Frontal cortex (tissue), 4 donors: ENCODE measurements around the gene DARS1. TPM values are rescaled to one million over a fixed set of nuclear protein-coding genes. Genes with fewer than 3 reads are reported as not detected.
"Not testable (repeated sequence)": the region's sequence is repeated elsewhere in the genome, so short reads cannot be mapped to it uniquely, and the experiment has no call there.

ENCODE experiments used
- DNase-seq, 2 donors: peaks; one replicate each; pipeline ENCODE4 v3.0.0; 2012; ENCODE audit warnings: low spot score in 2 of 2
- FAIRE-seq: peaks from 2 replicates; lab custom pipeline; 2012; peaks lifted over from hg19 to GRCh38; lab: Jason Lieb, UNC
- total RNA-seq: library from RNA; depleted of rRNA; stranded (reverse); fragments of >200 nt; gene quantifications from one replicate; pipeline ENCODE4 v1.2.3, GENCODE V29; 2014
- donor health status: control.
- donor health status: control.
- donor health status: control.

DARS1 gene
- total RNA-seq, 1 donor from 2014 or later: 54.6 TPM

GRCh38 chr2:135986507-135986906, 1.1 kb upstream of the DARS1 start:
- no peak for FAIRE-seq

GRCh38 chr2:135985826-135986393, 484 bp upstream of the DARS1 start:
- FAIRE-seq: no peak

More at GRCh38 chr2:135986507-135986906, 1.1 kb upstream of the DARS1 start:
- no peak for DNase-seq

GRCh38 chr2:135984199-135985017, 1.0 kb downstream of the DARS1 start:
- FAIRE-seq: no peak
- no peak for DNase-seq

More at GRCh38 chr2:135985826-135986393, 484 bp upstream of the DARS1 start:
- no peak for DNase-seq

GRCh38 chr2:135980434-135981079, 4.9 kb downstream of the DARS1 start:
- DNase-seq (no peak), FAIRE-seq (no peak)

- no peak for FAIRE-seq
- DNase-seq: no peak
These were observed 9.7 kb downstream of the DARS1 start for GRCh38 chr2:135975702-135976101.

GRCh38 chr2:135974036-135974435, 11.4 kb downstream of the DARS1 start:
- FAIRE-seq: no peak

GRCh38 chr2:135969655-135970387, 15.6 kb downstream of the DARS1 start:
- DNase-seq: no peak
- no peak for FAIRE-seq

More at GRCh38 chr2:135974036-135974435, 11.4 kb downstream of the DARS1 start:
- no peak for DNase-seq

DNA sequence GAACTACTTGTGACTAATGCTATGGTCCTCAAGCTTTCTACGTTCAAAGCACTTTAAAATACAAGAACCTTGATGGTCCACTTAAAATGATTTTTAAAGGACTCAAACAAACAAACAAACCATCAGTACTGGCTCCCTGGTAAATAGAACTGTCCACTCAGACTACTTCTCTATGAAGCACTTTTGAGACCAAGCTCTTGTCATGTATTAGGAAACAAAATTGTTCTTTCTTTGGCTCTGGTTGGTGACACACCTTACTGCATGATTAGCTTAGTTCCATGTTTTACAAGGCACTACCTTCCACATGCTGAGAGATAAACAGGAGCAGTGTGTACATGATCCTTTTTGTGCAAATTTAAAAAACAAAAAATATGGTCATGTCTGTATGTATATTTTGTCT, 19.7 kb downstream of the DARS1 start:
- DNase-seq: no peak
- FAIRE-seq: no peak

- not testable (repeated sequence) for FAIRE-seq, DNase-seq
These were observed 21.0 kb downstream of the DARS1 start for GRCh38 chr2:135964404-135964803.

- no peak for FAIRE-seq
- DNase-seq: no peak
These were observed 21.6 kb downstream of the DARS1 start for GRCh38 chr2:135963841-135964240.

GRCh38 chr2:135962366-135963123, 22.9 kb downstream of the DARS1 start:
- no peak for DNase-seq
- no peak for FAIRE-seq

DNA sequence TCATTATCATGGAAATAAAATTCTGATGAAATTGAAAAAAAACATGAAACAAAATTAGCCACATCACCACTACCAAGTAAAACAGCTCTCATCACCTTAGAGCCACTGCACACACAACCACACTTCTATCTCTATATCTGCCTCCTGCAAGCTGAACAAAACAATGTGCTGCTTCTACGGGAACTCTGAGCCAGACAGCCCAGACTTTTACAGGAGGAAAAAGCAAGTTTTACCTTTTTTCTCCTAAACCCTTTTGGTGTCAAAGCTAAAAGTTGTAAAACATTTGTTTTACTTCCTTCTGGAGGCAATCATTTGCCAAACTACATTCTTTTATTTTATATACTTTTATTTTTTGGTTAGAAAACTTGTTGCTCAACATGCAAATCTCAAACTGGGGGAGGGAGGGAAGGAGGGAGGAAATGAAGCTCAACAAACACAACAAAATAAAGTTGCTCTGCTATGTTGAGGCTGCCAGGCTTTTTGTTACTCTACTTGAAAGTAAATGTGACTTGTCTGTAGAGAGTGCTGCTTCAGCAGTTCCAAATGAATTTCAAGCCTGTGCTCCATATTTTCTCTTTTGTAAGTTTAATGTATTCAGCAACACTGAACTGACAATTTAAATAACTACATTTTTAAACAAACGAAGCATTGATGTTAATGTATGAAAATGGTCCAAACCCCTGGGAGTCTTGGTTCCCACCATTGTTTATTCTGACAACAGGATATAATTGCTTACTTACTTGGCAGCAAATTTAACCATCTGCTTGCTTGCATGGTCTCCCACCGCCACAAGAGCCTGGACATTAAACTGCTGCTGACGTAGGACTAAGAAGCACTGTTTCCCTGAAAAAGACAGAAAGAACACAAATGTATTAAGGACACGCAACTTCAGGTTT, 24.5 kb downstream of the DARS1 start:
- no peak for DNase-seq
- FAIRE-seq: no peak

- FAIRE-seq: no peak
- no peak for DNase-seq
These were observed 25.3 kb downstream of the DARS1 start for GRCh38 chr2:135960150-135960549.

DNA sequence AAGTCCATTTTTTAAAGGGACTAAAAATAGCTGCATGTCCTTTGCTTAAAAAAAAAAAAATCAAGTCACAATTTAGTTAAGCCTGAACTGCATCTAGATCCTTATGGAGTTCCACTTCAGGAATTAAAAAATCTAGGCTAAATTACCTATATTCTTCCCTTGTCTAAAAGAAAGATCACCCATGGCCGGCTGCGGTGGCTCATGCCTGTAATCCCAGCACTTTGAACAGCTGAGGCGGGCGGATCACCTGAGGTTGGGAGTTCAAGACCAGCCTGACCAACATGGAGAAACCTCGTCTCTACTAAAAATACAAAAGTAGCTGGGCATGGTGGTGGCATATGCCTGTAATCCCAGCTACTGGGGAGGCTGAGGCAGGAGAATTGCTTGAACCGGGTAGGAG, 26.5 kb downstream of the DARS1 start:
- DNase-seq, FAIRE-seq: not testable (repeated sequence)

DNA sequence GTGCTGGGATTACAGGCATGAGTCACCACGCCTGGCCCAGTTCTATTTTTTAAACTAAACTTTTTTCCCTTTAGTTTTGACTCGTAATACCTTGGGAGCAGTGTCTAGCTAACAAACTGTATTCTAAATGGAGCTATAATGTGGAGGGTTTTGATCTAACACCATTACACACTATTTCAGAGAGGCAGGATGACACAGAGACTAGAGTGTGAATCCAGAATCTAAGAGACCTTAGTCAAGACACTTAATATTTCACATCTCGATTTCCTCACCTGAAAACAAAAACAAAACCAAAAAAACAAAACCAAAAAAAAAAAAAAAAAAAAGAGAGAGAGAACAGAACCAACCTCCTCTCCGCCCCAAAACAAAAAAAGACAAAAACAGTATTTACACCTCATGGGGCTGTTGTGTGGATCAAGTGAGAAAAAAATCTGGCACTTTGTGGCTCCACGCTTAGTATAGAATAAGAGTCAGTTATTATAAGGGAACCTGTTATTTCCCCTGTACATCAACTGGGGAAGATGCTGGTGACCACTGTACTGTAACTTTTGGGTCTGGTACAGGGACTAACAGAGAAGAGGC, 31.3 kb downstream of the DARS1 start:
- no peak for DNase-seq
- FAIRE-seq: no peak

GRCh38 chr2:135952891-135953290, 32.5 kb downstream of the DARS1 start:
- FAIRE-seq (no peak), DNase-seq (no peak)

GRCh38 chr2:135951041-135951583, 34.3 kb downstream of the DARS1 start:
- DNase-seq: no peak
- FAIRE-seq: no peak
